ENCODE measurements around the gene SPEN. TPM values are rescaled to one million over a fixed set of nuclear protein-coding genes. Genes with fewer than 3 reads are reported as not detected.
"Not testable (repeated sequence)": the region's sequence is repeated elsewhere in the genome, so short reads cannot be mapped to it uniquely, and the experiment has no call there.

Gene SPEN
- total RNA-seq, 2 donors from 2014 or later, result 27.8 to 38.9 TPM

DNA sequence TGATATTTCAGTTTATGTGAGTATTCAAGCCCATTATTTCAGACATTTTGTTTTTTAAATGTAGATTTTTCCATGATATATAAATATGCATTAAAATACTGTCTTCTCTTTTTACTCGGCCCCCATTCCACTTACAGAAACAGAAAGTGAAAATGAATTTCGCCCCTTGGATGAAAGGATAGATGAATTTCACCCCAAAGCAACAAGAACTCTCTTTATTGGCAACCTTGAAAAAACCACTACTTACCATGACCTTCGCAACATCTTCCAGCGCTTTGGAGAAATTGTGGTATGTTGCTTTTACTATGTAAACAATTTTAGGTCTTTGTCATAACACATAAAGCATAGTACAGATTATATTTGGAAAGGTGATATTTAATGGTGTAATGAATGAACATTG, 68.5 kb downstream of the SPEN start:
- no peak overlapping the region for H3K27ac ChIP-seq
- no peaks in the 10 kb centered on the region for H3K9me3 ChIP-seq
- H3K4me1 ChIP-seq, result peaks cover 20% of the 10 kb centered on the region
- 83 to 90% methylated on average over 4 of the region's 4 CpGs for WGBS, 2 donors
- peaks cover 4 to 14% of the 10 kb centered on the region in 2 donors for H3K36me3 ChIP-seq (replicated peaks in 1 of 2; ENCODE audit: insufficient read depth in 1 of 2, low read depth in 2 of 2)
- H3K27me3 ChIP-seq, result no peaks in the 10 kb centered on the region
- intact Hi-C loops (cut with DNase I), result no loop called here
- TF ChIP-seq, protein P1, sequence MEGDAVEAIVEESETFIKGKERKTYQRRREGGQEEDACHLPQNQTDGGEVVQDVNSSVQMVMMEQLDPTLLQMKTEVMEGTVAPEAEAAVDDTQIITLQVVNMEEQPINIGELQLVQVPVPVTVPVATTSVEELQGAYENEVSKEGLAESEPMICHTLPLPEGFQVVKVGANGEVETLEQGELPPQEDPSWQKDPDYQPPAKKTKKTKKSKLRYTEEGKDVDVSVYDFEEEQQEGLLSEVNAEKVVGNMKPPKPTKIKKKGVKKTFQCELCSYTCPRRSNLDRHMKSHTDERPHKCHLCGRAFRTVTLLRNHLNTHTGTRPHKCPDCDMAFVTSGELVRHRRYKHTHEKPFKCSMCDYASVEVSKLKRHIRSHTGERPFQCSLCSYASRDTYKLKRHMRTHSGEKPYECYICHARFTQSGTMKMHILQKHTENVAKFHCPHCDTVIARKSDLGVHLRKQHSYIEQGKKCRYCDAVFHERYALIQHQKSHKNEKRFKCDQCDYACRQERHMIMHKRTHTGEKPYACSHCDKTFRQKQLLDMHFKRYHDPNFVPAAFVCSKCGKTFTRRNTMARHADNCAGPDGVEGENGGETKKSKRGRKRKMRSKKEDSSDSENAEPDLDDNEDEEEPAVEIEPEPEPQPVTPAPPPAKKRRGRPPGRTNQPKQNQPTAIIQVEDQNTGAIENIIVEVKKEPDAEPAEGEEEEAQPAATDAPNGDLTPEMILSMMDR (IDR thresholded peaks at IDR 0.05), result no peak
- no peak for TF ChIP-seq POLR2A (IDR thresholded peaks at IDR 0.05)
- no peak for DNase-seq
- no peak for ATAC-seq
- H3K4me3 ChIP-seq, result no peak overlapping the region

DNA sequence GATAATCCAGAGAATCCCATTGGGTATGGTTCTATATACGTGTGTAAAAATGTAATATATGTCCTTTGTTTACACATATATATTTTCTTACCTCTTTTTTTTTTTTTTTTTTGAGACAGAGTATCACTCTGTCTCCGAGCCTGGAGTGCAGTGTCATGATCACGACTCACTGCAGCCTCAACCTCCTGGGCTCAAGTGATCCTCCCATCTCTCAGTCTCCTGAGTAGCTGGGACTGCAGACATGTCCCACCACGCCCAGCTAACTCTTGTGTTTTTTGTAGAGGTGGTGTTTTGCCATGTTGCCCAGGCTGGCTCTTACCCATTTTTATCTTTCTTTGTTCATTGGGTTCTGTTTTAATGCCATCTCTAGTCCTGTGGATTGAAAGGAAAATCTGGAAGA, 68.9 kb downstream of the SPEN start:
- DNase-seq (no peak), ATAC-seq (no peak)
- H3K27me3 ChIP-seq, result no peaks in the 10 kb centered on the region
- WGBS, 2 donors, result 92% methylated on average over 4 of the region's 4 CpGs
- no peak overlapping the region for H3K4me3 ChIP-seq
- H3K4me1 ChIP-seq, result peaks cover 19% of the 10 kb centered on the region
- no peak overlapping the region for H3K27ac ChIP-seq
- no peak for TF ChIP-seq POLR2A (IDR thresholded peaks at IDR 0.05)
- TF ChIP-seq, protein P1 (IDR thresholded peaks at IDR 0.05), result no peak
- intact Hi-C loops (cut with DNase I), result no loop called here
- no peaks in the 10 kb centered on the region for H3K9me3 ChIP-seq
- H3K36me3 ChIP-seq (replicated peaks in 1 of 2; ENCODE audit: insufficient read depth in 1 of 2, low read depth in 2 of 2), result peaks cover 8 to 19% of the 10 kb centered on the region in 2 donors

DNA sequence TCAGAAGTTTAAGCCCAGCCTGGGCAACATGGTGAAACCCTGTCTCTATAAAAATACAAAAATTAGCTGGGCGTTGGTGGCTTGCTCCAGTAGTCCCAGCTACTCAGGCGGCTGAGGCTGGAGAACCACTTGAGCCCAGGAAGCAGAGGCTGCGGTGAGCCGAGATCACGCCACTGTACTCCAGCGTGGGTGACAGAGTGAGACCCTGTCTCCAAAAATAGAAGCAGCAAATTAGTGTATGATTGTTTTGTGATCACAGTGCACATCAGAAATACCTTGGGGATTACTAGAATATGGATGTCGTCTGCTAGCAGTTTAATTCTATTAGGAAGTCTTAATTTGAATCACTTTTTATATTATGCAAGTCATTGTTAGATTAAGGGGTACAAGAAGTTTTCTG, 69.4 kb downstream of the SPEN start:
- intact Hi-C loops (cut with DNase I), result no loop called here
- TF ChIP-seq POLR2A (IDR thresholded peaks at IDR 0.05), result no peak
- TF ChIP-seq, protein P1 (IDR thresholded peaks at IDR 0.05), result no peak
- Histone ChIP-seq H3K27me3 (no peaks in the 10 kb centered on the region), H3K4me1 (peaks cover 14% of the 10 kb centered on the region), H3K36me3 (replicated peaks in 1 of 2; ENCODE audit: insufficient read depth in 1 of 2, low read depth in 2 of 2) (peaks cover 8 to 20% of the 10 kb centered on the region in 2 donors), H3K27ac (no peak overlapping the region), H3K4me3 (no peak overlapping the region), H3K9me3 (no peaks in the 10 kb centered on the region)
- 92 to 96% methylated on average over 7 of the region's 7 CpGs for WGBS, 2 donors
- no peak for DNase-seq
- ATAC-seq, result no peak

DNA sequence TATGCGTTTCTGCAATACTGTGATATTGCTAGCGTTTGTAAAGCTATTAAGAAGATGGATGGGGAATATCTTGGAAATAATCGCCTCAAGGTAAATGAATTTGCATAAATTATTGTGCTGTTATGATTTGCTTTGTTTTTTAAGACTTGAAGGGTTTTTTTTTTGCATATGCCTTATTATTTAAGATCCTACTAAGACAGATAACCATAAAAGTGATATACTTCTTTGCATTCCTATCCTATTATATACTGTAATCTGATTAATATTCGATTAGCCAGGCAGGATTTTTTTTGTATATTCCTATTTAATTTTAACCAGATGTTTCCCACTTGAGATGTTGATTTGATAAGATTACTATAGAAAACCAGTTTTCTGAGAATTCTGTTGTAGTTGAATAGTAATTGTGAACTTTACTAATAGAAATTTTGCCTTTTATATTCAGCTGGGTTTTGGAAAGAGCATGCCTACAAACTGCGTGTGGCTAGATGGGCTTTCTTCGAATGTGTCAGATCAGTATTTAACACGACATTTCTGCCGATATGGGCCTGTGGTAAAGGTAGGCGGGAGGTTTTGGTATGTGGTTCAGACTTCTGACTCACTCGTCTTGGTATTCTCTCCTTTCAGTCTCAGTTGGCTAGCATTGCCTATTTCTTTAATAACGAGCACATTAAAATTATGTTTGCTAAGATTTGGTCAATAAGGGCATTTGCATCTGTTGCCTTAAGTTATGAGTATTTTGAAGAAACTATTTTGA, 71.6 kb downstream of the SPEN start:
- Histone ChIP-seq H3K4me3 (no peak overlapping the region), H3K9me3 (no peaks in the 10 kb centered on the region), H3K27me3 (no peaks in the 10 kb centered on the region), H3K27ac (no peak overlapping the region), H3K36me3 (replicated peaks in 1 of 2; ENCODE audit: insufficient read depth in 1 of 2, low read depth in 2 of 2) (peaks cover 8 to 25% of the 10 kb centered on the region in 2 donors), H3K4me1 (no peaks in the 10 kb centered on the region)
- no peak for ATAC-seq
- WGBS, 2 donors, result 87% methylated on average over 11 of the region's 11 CpGs
- intact Hi-C loops (cut with DNase I), result no loop called here
- no peak for DNase-seq
- TF ChIP-seq POLR2A (IDR thresholded peaks at IDR 0.05), result no peak
- TF ChIP-seq, protein P1 (IDR thresholded peaks at IDR 0.05), result no peak

DNA sequence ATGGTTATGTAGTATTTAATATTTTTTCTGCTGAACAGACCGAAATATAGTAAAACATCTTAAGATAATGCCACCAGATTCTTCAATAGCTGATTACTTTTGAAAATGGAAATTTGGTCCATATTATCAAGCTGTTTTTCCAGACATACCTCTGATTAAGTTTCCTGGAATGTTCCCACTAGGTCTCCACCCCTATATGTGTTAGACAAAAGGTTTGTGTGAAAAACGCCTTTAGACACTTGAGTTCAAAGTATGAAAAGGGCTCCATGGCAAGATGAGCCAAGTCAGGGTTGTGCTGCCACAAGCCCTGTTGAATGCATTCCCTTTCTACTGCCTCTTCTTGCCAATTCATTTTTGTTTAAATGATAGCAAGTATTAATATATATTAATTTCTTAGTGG, 75.7 kb downstream of the SPEN start:
- Histone ChIP-seq H3K36me3 (replicated peaks in 1 of 2; ENCODE audit: insufficient read depth in 1 of 2, low read depth in 2 of 2) (peaks cover 8 to 21% of the 10 kb centered on the region in 2 donors), H3K27me3 (no peaks in the 10 kb centered on the region), H3K4me1 (peaks cover 4% of the 10 kb centered on the region), H3K4me3 (no peak overlapping the region), H3K9me3 (no peaks in the 10 kb centered on the region), H3K27ac (no peak overlapping the region)
- intact Hi-C loops (cut with DNase I), result no loop called here
- 78% methylated on average over 2 of the region's 2 CpGs for WGBS, 2 donors
- DNase-seq (no peak), ATAC-seq (no peak)
- no peak for TF ChIP-seq POLR2A (IDR thresholded peaks at IDR 0.05)
- TF ChIP-seq, protein P1 (IDR thresholded peaks at IDR 0.05), result no peak

GRCh38 chr1:15926448-15926847, 78.9 kb downstream of the SPEN start:
- WGBS, 2 donors, result 88 to 89% methylated on average over 8 of the region's 8 CpGs
- H3K36me3 ChIP-seq (replicated peaks in 1 of 2; ENCODE audit: insufficient read depth in 1 of 2, low read depth in 2 of 2), result peaks cover 8 to 30% of the 10 kb centered on the region in 2 donors
- H3K27ac ChIP-seq; intact Hi-C loops (cut with DNase I); H3K4me1 ChIP-seq; DNase-seq; ATAC-seq; H3K9me3 ChIP-seq; H3K4me3 ChIP-seq; H3K27me3 ChIP-seq: not testable (repeated sequence)
